HG03095 (cell line): ENCODE data around the gene USP6.
"Not testable (repeated sequence)": the region's sequence is repeated elsewhere in the genome, so short reads cannot be mapped to it uniquely, and the experiment has no call there.

Experiments
- ATAC-seq: cut with Tn5 transposase; IDR thresholded peaks from one replicate; pipeline ENCODE4 v1.9.1; 2021; ENCODE audit warnings: moderate library complexity; ENCODE audit not compliant: unreplicated experiment

Gene USP6

GRCh38 chr17:5121186-5121841, 5.5 kb downstream of the USP6 start:
- no peak for ATAC-seq

- not testable (repeated sequence) for ATAC-seq
Observed at GRCh38 chr17:5122056-5122455, 6.2 kb downstream of the USP6 start.

- no peak for ATAC-seq
Observed at GRCh38 chr17:5122586-5123342, 6.9 kb downstream of the USP6 start.

DNA sequence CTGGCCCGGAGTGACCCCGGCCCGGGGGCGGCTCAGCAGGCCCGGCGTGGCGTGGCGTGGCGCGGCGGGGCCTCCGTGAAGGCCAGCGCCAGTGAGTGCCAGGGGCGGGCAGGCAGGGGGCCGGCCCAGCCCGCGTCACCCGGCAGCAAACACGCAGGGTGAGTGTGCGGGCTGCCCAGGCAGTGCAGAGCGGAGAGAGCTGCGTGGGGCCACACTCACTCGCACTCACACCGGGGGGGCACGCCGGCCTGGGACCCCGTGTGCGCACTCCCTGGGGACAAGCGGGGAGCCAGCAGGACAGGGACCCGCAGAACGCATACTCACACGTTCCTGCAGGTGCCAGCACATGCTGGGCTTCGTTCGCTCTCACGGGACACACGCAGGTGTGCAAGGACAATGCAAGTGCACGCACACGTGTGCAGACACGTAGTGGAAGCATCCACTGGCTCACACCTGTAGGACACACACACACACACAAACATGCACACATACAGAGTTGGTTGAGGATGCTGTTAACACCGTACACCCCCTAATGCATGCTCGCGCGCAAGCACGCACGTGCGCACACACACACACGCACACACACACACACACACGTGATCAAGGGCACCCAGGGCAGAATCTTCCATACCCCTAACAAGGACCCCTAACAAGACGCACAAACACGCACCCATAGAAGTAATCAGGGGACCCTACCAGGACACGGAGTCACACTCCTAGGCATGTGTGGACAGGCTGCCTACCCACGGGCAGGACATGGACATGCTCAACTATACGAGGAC, 7.7 kb downstream of the USP6 start:
- ATAC-seq, result no peak

- not testable (repeated sequence) for ATAC-seq
Observed at GRCh38 chr17:5124125-5124760, 8.4 kb downstream of the USP6 start.

GRCh38 chr17:5124896-5125295, 9.1 kb downstream of the USP6 start:
- not testable (repeated sequence) for ATAC-seq

DNA sequence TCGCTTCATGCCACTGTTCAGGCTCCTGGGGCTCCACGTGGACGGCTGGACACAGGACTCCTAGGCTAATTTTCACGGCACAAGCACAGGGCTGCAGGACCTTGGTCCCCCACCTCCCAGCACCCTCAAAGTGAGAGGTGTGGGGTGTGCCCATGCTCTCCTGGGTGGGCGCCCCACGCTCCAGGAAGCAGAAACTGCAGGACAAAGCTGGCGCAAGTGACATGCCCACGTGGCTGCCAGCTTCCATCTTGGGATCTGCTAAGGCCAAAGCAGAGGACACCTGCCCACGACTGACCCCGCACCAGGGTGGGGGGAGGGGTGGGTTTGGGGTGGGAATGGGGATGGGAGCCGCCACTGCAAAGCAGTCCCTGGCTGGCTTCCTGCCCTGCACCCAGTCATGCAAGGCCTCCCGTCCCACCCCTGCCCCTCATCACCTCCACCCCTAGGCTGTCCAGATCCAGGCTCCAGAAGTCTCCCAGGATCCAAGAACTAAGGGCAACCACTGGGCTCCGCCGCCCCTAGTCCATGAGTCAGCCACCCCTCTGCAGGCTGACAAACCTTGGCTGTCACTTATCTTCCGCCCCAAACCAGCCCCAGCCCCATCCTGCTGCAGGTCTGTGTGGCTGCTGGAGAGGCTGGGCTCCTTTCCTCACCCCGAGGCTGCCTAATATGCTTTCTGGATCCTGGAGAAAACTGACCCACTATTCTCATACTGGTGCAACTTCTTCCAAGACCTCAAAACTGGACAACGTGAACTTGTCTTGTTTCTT, 11.1 kb downstream of the USP6 start:
- ATAC-seq, result no peak

DNA sequence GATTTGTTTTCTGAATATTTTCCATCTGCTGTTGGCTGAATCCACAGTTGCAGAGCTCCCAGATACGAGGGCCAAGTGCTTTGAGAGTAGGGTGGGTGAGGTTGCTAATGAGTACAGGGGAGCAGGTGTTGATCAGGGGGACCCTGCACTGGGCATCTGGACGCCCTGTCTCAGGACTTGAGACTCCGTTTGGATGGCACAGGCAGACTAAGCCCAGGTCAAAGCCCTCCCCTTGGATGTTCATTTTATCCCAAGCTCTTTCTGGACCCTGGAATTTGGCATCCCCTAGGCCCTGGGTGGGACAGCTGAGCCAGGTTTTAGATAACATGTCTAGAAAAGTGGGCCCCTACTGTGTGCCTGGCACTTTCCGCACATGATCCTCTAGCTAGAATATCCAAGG, 12.1 kb downstream of the USP6 start:
- ATAC-seq, result no peak

- ATAC-seq, result not testable (repeated sequence)
Observed at GRCh38 chr17:5128387-5128786, 12.6 kb downstream of the USP6 start.

- no peak for ATAC-seq
Observed at GRCh38 chr17:5128905-5129535, 13.2 kb downstream of the USP6 start.

- not testable (repeated sequence) for ATAC-seq
Observed at GRCh38 chr17:5129770-5130169, 13.9 kb downstream of the USP6 start.

DNA sequence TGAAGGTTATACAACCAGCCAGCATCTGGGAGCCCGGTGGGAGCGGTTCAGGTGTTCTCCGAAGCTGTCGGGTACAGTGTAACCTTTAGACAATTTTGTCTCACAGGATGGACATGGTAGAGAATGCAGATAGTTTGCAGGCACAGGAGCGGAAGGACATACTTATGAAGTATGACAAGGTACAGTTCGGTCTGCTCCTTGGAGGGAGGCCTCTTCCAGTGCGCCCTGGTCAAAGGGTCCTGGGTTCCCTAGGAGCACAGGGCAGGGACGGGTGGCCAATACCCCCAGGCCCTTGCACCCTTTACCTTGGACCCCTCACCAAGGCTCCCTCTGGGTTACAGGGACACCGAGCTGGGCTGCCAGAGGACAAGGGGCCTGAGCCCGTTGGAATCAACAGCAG, 14.4 kb downstream of the USP6 start:
- ATAC-seq, result not testable (repeated sequence)

DNA sequence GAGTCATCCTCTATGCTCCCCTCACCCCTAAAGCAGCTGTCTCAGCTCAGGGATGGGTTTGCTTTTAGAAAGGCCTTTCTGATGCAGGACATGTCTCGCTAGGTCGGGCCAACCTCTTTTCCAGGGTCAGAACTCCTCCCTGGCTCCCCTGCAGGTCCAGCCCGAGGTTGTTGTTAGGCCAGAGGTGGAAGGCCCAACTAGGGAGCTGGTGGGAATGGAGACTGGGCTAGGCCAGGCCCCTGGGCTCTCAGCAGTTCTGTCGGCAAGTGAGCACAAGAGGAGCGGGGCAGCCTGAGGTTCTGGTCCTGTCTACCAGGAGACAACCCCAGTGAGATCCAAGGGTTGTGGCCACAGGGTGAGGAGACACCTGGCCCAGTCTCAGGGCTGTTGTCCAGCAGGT, 14.9 kb downstream of the USP6 start:
- ATAC-seq, result not testable (repeated sequence)

DNA sequence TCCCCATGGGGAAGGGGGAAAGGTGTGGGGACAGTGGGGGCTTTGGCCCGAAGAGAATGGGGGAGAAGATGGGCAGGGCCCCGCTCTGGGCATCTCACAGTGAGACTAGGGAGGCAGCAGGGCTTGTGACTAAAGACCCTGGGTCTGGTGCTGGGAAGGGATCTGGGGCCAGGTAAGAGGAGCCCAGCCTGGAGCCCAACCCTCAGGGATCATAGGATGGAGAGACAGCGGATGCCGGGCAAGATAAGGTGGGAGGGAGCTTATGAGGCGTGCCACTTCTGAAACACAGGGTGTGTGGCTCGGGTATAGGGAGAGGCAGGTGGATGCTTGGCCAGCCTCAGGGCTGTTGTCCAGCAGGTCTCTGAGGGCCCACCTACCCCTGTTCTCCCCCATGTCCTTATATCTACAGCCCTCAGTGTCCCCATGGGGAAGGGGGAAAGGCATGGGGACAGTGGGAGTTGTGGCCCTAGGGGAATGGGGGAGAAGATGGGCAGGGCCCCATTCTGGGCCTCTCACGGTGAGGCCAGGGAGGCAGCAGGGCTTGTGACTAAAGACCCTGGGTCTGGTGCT, 15.4 kb downstream of the USP6 start:
- no peak for ATAC-seq

DNA sequence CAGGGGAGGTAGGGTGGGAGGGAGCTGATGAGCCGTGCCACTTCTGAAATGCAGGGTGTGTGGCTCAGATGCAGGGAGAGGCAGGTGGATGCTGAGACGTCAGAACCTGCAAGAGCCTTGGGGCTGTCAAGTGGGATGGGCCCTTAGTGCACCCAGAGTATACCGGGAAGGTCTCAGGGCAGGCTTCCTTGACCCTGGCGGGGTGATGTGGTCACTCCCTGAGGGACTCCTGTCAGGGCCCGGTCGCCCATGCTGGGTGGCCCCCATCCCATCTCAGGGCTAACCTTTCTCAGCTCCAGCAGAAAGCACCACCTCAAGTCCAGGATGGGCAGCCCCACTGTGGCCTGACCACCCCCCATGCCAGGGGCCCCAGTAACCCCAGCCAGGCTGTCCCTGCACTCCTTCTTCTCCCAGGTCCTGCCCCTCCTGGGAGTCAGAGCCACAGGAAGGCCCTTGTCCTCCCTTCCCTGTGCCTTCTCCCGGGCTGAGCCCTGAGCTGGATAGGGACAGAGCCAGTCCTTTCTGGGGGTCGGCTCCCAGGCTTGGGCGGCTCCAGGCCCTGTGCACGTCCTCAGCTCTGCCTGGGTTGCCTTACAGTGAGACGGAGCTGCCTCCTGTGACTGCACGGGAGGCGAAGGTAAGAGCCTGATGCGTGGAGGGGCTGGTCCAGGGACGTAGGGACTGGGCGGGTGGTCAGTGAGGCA, 16.1 kb downstream of the USP6 start:
- ATAC-seq, result not testable (repeated sequence)

DNA sequence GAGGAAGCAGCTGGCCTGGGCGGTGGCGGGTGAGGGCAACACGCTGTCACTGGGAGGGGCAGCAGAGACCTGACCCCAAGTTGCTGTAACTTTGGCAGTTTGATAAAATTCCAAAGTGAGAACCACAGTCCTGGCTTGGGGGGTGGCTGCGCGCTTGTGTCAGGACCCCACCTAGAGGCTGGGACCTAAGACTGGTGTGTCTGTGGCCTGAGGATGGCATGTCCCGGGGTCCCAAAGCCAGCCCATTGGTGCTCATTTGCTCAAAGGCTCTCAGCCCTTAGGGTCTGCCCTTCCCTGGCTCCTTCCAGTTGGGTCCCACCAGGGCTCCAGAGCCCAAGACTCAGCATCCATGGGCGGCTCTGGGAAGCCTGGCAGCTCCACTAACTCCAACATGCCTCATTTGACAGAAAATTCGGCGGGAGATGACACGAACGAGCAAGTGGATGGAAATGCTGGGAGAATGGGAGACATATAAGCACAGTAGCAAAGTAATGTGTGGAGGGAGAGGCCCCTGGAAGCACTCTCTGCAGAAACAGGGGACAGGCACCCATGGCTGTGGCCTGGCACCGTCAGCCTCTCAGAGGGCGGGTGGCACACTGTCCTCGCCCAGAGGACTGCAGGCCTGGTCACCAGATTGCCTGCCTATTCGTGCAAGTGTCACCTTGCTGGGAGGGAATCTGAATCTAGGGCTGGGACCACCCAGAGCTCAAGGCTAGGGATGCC, 16.8 kb downstream of the USP6 start:
- not testable (repeated sequence) for ATAC-seq

DNA sequence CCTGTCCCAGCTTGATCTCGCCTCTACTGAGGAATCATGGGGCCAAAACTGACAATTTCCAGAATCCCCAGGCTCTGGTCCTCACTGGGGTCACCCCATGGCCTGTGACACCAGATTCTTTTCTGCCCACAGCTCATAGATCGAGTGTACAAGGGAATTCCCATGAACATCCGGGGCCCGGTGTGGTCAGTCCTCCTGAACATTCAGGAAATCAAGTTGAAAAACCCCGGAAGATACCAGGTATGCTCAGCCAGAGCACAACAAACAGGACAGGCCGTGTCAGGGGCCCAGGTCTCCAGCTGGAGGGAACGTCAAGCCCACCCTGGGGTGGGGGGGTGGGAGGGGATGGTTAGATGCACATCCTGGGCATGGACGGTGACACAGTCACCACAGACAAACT, 17.5 kb downstream of the USP6 start:
- ATAC-seq, result no peak

GRCh38 chr17:5133961-5134360, 18.1 kb downstream of the USP6 start:
- ATAC-seq, result not testable (repeated sequence)
